CD14-positive monocyte (primary cell): Measurements from ENCODE around the gene KDM6B. TPM values are rescaled to one million over a fixed set of nuclear protein-coding genes. Genes with fewer than 3 reads are reported as not detected.

Experiments
- DNase-seq, 3 donors: peaks; one replicate each; pipeline ENCODE4 v3.0.0-alpha.2; 2011 to 2022
- H2AFZ ChIP-seq: 2 replicates; pipeline ENCODE4 v1.6.0; 2012; ENCODE audit warnings: mild to moderate bottlenecking, low read depth, low read length, inconsistent platforms; ENCODE audit not compliant: insufficient read depth, poor library complexity, severe bottlenecking
- H3K27ac ChIP-seq, 2 donors: 1 replicate in 1 of 2; 2 replicates in 1 of 2; pipeline ENCODE4 v1.5.1; 2012 to 2013; ENCODE audit warnings: low read length in 2 of 2, control low read depth in 1 of 2, inconsistent platforms in 1 of 2, low read depth in 1 of 2, mild to moderate bottlenecking in 1 of 2
- H3K27me3 ChIP-seq, 2 donors: one replicate each; pipeline versions ENCODE4 v1.6.0 to v1.6.1; 2011 to 2013; ENCODE audit warnings: low read length in 2 of 2; ENCODE audit not compliant: control insufficient read depth in 2 of 2, insufficient read depth in 2 of 2
- H3K36me3 ChIP-seq, 2 donors: replicated peaks in 1 of 2; 1 replicate in 1 of 2; 2 replicates in 1 of 2; pipeline versions ENCODE4 v1.5.1 to v1.6.1; 2012 to 2013; ENCODE audit warnings: low read length in 2 of 2, control low read depth in 1 of 2, inconsistent platforms in 1 of 2, mild to moderate bottlenecking in 1 of 2; ENCODE audit not compliant: insufficient read depth in 2 of 2, control insufficient read depth in 1 of 2
- H3K4me1 ChIP-seq, 2 donors: 1 replicate in 1 of 2; 2 replicates in 1 of 2; pipeline versions ENCODE4 v1.5.1 to v1.6.1; 2012 to 2013; ENCODE audit warnings: low read length in 2 of 2, control low read depth in 1 of 2, inconsistent platforms in 1 of 2, mild to moderate bottlenecking in 1 of 2, moderate library complexity in 1 of 2; ENCODE audit not compliant: insufficient read depth in 2 of 2, control insufficient read depth in 1 of 2
- H3K4me2 ChIP-seq: replicated peaks from 2 replicates; pipeline ENCODE3; 2012; ENCODE audit warnings: low read length, moderate library complexity, mild to moderate bottlenecking; ENCODE audit not compliant: poor library complexity, severe bottlenecking; ENCODE audit errors: extremely low read depth
- H3K4me3 ChIP-seq, 3 experiments: fragments of 200-600 bp in 1 of 3; sonication (generic) in 1 of 3; replicated peaks in 1 of 3; 1 replicate in 2 of 3; 2 replicates in 1 of 3; pipeline ENCODE4 v1.5.1; 2011 to 2013; ENCODE audit warnings: low read length in 3 of 3, mild to moderate bottlenecking in 3 of 3, control low read depth in 2 of 3, low read depth in 2 of 3, inconsistent platforms in 1 of 3, moderate library complexity in 1 of 3
- H3K79me2 ChIP-seq: 2 replicates; pipeline ENCODE4 v1.6.0; 2012; ENCODE audit warnings: mild to moderate bottlenecking, control low read depth, inconsistent platforms, low read length, moderate library complexity; ENCODE audit not compliant: insufficient read depth
- H3K9ac ChIP-seq: 2 replicates; pipeline ENCODE4 v1.6.0; 2017; ENCODE audit warnings: low read length, mild to moderate bottlenecking; ENCODE audit not compliant: insufficient read depth, poor library complexity, severe bottlenecking
- H3K9me3 ChIP-seq, 2 donors: replicated peaks in 1 of 2; 1 replicate in 1 of 2; 2 replicates in 1 of 2; pipeline versions ENCODE4 v1.5.1 to v1.6.1; 2012 to 2013; ENCODE audit warnings: low read length in 2 of 2, control low read depth in 1 of 2; ENCODE audit not compliant: control insufficient read depth in 1 of 2, insufficient read depth in 1 of 2
- H4K20me1 ChIP-seq: 2 replicates; pipeline ENCODE4 v1.6.0; 2012; ENCODE audit warnings: mild to moderate bottlenecking, low read length, control low read depth, moderate library complexity; ENCODE audit not compliant: insufficient read depth
- H3K27ac Mint-ChIP-seq, 7 donors: one replicate each; pipeline ENCODE4 v1.8.0; 2020; ENCODE audit warnings: mild to moderate bottlenecking in 7 of 7, mixed read lengths in 7 of 7, moderate library complexity in 6 of 7, inconsistent platforms in 2 of 7
- H3K27me3 Mint-ChIP-seq, 3 donors: one replicate each; pipeline ENCODE4 v1.8.0; 2021 to 2022; ENCODE audit warnings: low read depth in 3 of 3, mild to moderate bottlenecking in 3 of 3, mixed read lengths in 3 of 3, moderate library complexity in 3 of 3, inconsistent platforms in 1 of 3
- H3K36me3 Mint-ChIP-seq, 2 donors: one replicate each; pipeline ENCODE4 v1.8.0; 2020; ENCODE audit warnings: mixed read lengths in 2 of 2, inconsistent platforms in 1 of 2, mild to moderate bottlenecking in 1 of 2
- H3K4me1 Mint-ChIP-seq: one replicate; pipeline ENCODE4 v1.8.0; 2020; ENCODE audit warnings: mild to moderate bottlenecking, mixed read lengths
- H3K4me3 Mint-ChIP-seq, 2 donors: one replicate each; pipeline ENCODE4 v1.8.0; 2020; ENCODE audit warnings: mild to moderate bottlenecking in 2 of 2, mixed read lengths in 2 of 2, moderate library complexity in 1 of 2
- H3K9me3 Mint-ChIP-seq, 7 donors: one replicate each; pipeline ENCODE4 v1.8.0; 2020 to 2022; ENCODE audit warnings: mixed read lengths in 7 of 7, mild to moderate bottlenecking in 6 of 7, moderate library complexity in 6 of 7, inconsistent platforms in 2 of 7
- WGBS: methylation state at CpG from one replicate; pipeline ENCODE4 v1.1.5; 2013; ENCODE audit warnings: missing lambda C conversion rate; ENCODE audit not compliant: insufficient coverage; 5-methylcytosine and 5-hydroxymethylcytosine counted together
- intact Hi-C, 2 donors: fragments of 100-400 bp; cut with micrococcal nuclease; formaldehyde crosslinking; loops; one replicate each; pipeline versions ENCODE4 v1.15.0 to v1.15.1; 2023
- polyA plus RNA-seq, 3 donors: library from polyadenylated mRNA; depleted of rRNA in 1 of 3; unstranded in 2 of 3; stranded (reverse) in 1 of 3; fragments of 300-500 nt in 2 of 3; fragments of >200 nt in 1 of 3; fragmentation: Illumina TruSeq in 2 of 3; gene quantifications; 1 replicate in 2 of 3; 2 replicates in 1 of 3; pipeline ENCODE4 v1.2.3, GENCODE V29; 2012 to 2021
- TF ChIP-seq, protein P1 (sequence below): fragments of 200-600 bp; IDR thresholded peaks from one replicate; pipeline ENCODE4 v1.8.0; 2022; ENCODE audit warnings: antibody characterized with exemption, mild to moderate bottlenecking

Gene KDM6B
- polyA plus RNA-seq, 3 donors = 0.37 to 25.5 (median 0.44) TPM

DNA sequence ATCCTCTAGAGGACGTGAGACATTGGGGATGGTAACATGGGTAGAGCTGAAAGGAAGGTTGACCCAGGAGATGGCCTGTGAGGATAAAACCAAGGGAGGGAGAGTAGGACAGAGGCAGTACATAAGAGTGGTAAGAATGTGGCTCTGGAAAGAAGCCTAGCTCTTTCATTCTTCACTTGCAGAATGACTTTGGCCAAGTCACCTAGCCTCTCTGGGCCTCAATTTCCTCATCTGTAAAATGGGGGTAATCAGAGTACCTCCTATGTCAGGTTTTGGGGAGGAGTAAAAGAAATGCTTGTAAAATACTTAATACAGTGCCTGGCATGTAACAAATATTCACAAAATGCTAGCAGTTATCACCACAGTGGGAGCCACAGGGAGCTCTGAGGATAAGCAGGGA lies 6.9 kb downstream of the KDM6B start:
- DNase-seq = no peak
- peaks cover 0 to 5% (median 0%) of the 10 kb centered on the region in 7 donors for H3K9me3 Mint-ChIP-seq
- H3K27me3 ChIP-seq = no peaks in the 10 kb centered on the region
- peaks cover 22% of the 10 kb centered on the region for H4K20me1 ChIP-seq
- peaks cover 74% of the 10 kb centered on the region for H3K79me2 ChIP-seq
- H3K9ac ChIP-seq = peak overlapping the region; percentile 100
- peak overlapping the region; percentile 79 to 92 (median 81) for H3K4me3 ChIP-seq
- TF ChIP-seq, protein P1, sequence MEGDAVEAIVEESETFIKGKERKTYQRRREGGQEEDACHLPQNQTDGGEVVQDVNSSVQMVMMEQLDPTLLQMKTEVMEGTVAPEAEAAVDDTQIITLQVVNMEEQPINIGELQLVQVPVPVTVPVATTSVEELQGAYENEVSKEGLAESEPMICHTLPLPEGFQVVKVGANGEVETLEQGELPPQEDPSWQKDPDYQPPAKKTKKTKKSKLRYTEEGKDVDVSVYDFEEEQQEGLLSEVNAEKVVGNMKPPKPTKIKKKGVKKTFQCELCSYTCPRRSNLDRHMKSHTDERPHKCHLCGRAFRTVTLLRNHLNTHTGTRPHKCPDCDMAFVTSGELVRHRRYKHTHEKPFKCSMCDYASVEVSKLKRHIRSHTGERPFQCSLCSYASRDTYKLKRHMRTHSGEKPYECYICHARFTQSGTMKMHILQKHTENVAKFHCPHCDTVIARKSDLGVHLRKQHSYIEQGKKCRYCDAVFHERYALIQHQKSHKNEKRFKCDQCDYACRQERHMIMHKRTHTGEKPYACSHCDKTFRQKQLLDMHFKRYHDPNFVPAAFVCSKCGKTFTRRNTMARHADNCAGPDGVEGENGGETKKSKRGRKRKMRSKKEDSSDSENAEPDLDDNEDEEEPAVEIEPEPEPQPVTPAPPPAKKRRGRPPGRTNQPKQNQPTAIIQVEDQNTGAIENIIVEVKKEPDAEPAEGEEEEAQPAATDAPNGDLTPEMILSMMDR = no peak
- H3K36me3 Mint-ChIP-seq = peaks cover 22 to 36% of the 10 kb centered on the region in 2 donors
- peaks cover 7 to 11% of the 10 kb centered on the region in 2 donors for H3K36me3 ChIP-seq
- peaks cover 0 to 14% (median 6%) of the 10 kb centered on the region in 3 donors for H3K27me3 Mint-ChIP-seq
- H3K27ac Mint-ChIP-seq = peak overlapping the region; percentile 97 to 100 (median 100)
- peak overlapping the region; percentile 98 to 100 for H3K27ac ChIP-seq
- peaks cover 64 to 66% of the 10 kb centered on the region in 2 donors for H3K4me1 ChIP-seq
- WGBS = no CpG with 5 or more reads among the region's 1 CpG
- peaks cover 54% of the 10 kb centered on the region for H3K4me1 Mint-ChIP-seq
- H3K4me2 ChIP-seq = peak overlapping the region; percentile 78
- peak overlapping the region; percentile 95 to 98 for H3K4me3 Mint-ChIP-seq
- H2AFZ ChIP-seq = no peak overlapping the region
- intact Hi-C loops = loop anchor here (5.0 kb wide), 5 partner anchors 91 to 359 kb away; partner anchors contain the start of genes CD68 (in 2 of the 2), CNTROB (in 1 of the 2), POLR2A (in 1 of the 2) and SLC35G6 (in 1 of the 2)
- H3K9me3 ChIP-seq = no peaks in the 10 kb centered on the region

DNA sequence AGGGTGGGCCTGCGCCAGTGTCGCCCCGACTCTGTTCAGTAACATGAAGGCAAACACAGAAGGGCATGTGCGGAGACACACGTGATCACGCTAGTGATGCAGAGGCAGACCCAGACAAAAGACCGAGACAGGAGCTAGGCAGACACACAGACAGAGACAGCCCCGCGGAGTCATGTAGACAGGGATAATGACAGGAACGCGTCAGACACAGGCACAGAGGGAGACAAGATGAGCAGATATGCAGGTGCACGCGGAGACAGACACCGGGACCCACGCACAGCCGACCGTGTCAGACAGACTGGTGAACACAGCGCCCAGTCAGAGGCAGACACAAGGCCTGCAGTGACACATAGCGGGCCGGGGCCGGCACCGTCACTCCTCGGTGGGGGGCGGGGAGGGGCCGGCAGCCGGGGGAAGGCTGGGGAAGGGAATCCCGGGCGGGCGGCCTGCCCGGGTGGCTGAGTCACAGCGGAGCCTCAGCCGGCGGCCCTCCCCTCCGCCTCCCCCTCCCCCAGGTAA lies 7.4 kb downstream of the KDM6B start:
- peak; percentile 95 to 97 (median 96) for DNase-seq
- no peak overlapping the region for H2AFZ ChIP-seq
- TF ChIP-seq, protein P1 = peak; percentile 17
- H3K9ac ChIP-seq = peak overlapping the region; percentile 100
- peak overlapping the region; percentile 98 to 100 for H3K27ac ChIP-seq
- H3K79me2 ChIP-seq = peaks cover 75% of the 10 kb centered on the region
- no peaks in the 10 kb centered on the region for H3K27me3 ChIP-seq
- H3K4me3 Mint-ChIP-seq = peak overlapping the region; percentile 98 to 99
- H3K9me3 Mint-ChIP-seq = peaks cover 0 to 5% (median 0%) of the 10 kb centered on the region in 7 donors
- H3K4me2 ChIP-seq = peak overlapping the region; percentile 78
- H3K27me3 Mint-ChIP-seq = peaks cover 0 to 14% (median 6%) of the 10 kb centered on the region in 3 donors
- WGBS = 8% methylated on average over 27 of the region's 34 CpGs
- intact Hi-C loops = loop anchor here (5.0 kb wide), 5 partner anchors 91 to 359 kb away; partner anchors contain the start of genes CD68 (in 2 of the 2), CNTROB (in 1 of the 2), POLR2A (in 1 of the 2) and SLC35G6 (in 1 of the 2)
- H3K36me3 Mint-ChIP-seq = peaks cover 27 to 42% of the 10 kb centered on the region in 2 donors
- H4K20me1 ChIP-seq = peaks cover 28% of the 10 kb centered on the region
- H3K4me1 Mint-ChIP-seq = peaks cover 52% of the 10 kb centered on the region
- peak overlapping the region; percentile 79 to 92 (median 81) for H3K4me3 ChIP-seq
- H3K4me1 ChIP-seq = peaks cover 59 to 60% of the 10 kb centered on the region in 2 donors
- peak overlapping the region; percentile 97 to 100 (median 100) for H3K27ac Mint-ChIP-seq
- H3K9me3 ChIP-seq = no peaks in the 10 kb centered on the region
- peaks cover 13 to 16% of the 10 kb centered on the region in 2 donors for H3K36me3 ChIP-seq
